CD1c-positive myeloid dendritic cell (primary cell): Measurements from ENCODE around the gene GIGYF2.

Experiments used
- DNase-seq: peaks from one replicate; pipeline ENCODE4 v3.0.0-alpha.2; 2016; ENCODE audit errors: extremely low spot score

The GIGYF2 gene

GRCh38 chr2:232749331-232749730 is 52.2 kb downstream of the GIGYF2 start:
- DNase-seq, result no peak

DNA sequence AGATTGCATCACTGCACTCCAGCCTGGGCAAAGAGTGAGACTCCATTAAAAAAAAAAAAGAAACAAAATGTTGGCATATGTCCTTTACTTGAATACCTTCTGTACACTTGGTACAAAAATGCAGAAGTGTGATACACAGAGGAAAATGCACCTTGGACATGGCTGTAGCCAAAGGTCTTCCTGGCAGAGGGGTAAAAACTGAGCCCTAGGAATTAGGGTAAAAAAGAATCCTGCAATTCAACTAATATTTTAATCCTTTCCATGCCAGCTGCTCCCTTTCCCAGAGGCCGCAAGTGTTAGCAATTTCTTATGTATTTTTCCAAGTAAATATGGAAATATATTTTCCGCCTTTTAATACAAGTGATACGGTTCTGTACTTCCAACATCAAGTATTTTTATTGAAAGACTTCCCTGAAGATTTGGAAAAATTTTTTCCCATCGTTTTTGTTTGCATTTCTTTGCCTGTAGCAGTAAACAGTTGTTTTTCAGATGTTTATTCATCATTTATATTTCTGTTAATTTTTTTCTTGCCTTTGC is 53.1 kb downstream of the GIGYF2 start:
- DNase-seq, result no peak

DNA sequence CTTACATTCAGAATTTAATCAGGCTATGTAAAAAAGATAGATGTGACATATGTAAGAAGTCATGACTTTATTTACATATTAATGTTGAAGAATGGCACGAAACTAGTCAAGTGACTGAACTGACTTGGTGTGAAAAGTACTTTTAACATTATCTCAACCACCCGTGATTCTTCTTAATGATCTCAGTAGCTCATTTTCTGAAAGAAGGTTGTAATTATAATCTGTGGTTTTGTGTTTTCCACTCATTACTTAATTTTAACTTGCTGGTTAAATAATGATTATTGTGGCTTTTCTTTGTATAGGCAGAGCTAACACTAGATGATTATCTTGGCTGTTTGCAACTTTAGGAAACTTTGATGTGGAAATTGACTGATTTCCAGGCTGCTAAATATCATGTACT is 60.8 kb downstream of the GIGYF2 start:
- DNase-seq, result no peak

- peak; percentile 35 for DNase-seq
Measured at GRCh38 chr2:232761301-232761907, 64.3 kb downstream of the GIGYF2 start.

GRCh38 chr2:232767866-232768265 is 70.7 kb downstream of the GIGYF2 start:
- DNase-seq, result no peak

GRCh38 chr2:232770207-232770606 is 73.1 kb downstream of the GIGYF2 start:
- DNase-seq, result no peak

DNA sequence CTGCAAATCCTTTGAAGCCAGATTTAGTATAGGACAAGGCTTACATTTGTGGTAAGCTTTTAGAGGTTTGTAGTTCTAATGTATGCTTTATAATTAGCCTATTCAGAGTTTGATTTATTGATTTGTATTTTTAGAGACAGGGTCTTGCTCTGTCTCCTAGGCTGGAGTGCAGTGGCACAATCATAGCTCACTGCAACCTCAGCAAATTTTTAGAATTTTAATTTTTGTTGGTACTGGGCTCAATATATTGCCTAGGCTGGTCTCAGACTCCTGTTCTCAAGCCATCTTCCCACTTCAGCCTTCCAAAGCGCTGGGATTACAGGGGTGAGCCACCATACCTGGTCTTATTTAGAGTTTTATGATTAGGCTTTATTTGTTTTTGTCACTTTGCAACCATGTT is 74.7 kb downstream of the GIGYF2 start:
- no peak for DNase-seq

DNA sequence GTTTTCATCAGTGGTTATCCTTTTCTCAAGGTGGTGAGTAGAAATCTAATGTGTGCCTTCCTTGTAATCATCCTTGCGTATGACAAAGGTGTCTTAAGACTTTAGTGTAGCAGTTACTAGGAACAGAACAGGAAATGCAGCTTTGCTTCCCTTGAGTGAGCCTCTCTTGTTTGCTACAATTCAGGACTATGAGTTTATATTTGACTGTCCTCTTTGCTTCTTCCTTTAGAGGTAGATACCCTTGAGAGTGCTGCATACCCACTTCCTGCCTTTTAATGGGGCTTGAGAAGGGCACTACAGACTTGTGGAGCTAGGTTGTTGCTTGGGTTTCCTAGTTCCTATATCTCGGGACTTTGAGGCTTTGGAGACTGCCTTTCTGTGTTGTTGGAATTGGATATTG is 75.4 kb downstream of the GIGYF2 start:
- DNase-seq, result peak; percentile 5

DNA sequence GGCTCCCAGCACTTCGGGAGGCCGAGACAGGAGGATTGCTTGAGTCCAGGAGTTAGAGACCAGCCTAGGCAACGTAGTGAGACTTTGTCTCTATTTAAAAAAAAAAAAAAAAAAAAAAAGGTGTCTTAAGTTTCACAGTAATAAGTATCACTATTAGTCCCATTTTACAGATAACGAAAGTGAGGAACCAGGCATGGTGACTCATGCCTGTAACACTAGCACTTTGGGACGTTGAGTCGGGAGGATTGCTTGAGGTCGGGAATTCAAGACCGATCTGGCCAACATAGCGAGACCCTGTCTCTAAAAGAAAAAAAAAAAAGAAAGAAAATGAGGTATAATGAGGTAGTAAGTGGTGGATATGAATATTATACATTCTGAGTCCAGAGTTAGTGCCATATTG is 76.7 kb downstream of the GIGYF2 start:
- DNase-seq, result no peak

GRCh38 chr2:232776435-232776834 is 79.3 kb downstream of the GIGYF2 start, which contains the start of gene KCNJ13:
TSS of gene KCNJ13 (minus strand) at chr2:232776565. CDS start at chr2:232771362, 5,203 bp downstream.
- DNase-seq, result no peak

- DNase-seq, result no peak
Measured at GRCh38 chr2:232777276-232777675, 80.1 kb downstream of the GIGYF2 start.

DNA sequence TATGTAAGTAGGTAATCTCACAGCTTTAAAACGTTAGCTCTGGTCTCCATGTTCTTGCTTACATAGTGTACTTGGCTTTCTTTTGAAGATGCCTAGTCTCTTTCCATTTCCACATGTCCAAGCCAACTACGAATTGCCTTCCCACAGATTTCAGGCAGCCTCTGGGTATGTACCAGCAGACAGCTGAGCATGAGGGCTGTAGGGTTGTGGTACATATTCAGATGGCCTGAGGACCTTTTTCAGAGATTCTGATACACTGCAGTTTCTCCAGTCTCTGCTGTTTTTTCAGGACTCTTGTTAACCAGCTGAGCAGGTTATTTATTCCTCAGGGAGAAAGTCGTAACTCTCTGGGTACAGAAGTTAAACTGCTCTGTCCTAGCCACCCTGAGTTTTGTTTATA is 82.3 kb downstream of the GIGYF2 start:
- no peak for DNase-seq

GRCh38 chr2:232779934-232780333 is 82.8 kb downstream of the GIGYF2 start:
- no peak for DNase-seq

DNA sequence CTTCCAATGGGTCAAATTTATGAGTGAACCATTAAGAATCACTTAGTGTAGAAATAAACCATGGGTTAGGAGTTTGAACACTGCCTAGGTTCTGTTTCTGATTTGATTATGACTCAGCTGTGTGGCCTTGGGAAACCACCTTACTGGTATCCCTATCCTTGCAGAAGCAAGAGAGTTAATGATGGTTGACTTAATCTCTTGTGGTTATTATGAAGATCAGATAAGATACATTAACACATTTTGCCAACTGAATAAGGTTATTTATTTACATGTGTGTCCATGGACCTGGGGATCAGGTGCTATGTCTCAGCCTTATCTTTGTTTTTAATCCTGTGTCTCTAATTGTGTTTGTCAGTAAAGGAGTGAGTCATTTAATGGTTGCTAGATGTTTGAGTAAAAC is 84.6 kb downstream of the GIGYF2 start:
- no peak for DNase-seq

GRCh38 chr2:232783278-232783677 is 86.1 kb downstream of the GIGYF2 start:
- no peak for DNase-seq

- no peak for DNase-seq
Measured at GRCh38 chr2:232787806-232788205, 90.7 kb downstream of the GIGYF2 start.

DNA sequence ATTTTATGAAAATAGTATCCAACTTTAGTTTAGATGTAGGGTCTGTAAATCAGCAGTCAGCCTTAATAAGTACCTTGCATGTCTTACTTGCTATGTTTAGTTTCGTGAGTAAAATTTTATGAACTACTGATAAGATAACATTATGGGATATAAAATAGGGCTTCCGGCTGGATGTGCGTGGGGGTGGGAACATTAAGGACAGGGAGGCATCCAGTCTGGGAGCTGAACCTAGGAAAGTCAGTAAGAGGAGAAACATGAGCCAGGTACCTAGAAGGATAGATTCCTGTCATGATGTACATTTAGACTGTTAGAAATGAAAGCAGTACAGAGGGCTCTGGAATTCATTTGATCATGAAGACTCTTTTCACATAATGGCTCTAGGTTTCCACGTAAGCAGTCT is 92.0 kb downstream of the GIGYF2 start:
- no peak for DNase-seq

DNA sequence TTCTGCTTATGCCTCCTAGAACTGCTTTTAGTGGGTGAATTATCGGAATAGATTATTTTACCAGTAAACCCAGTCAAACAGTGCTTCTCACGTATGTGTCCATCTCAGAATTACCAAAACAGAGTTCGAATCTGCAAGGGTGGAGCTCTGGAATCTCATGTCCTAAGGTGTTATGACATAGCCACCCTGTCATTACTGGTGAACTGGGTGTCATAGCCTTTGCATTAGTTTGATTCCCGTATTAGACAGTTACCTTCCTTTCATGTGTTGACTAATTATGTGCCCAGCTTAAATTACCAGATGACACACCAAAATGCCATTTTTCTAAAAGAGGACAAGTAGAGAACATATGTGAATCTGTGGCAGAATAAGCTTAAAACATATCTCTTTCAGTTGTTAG is 94.4 kb downstream of the GIGYF2 start:
- no peak for DNase-seq

DNA sequence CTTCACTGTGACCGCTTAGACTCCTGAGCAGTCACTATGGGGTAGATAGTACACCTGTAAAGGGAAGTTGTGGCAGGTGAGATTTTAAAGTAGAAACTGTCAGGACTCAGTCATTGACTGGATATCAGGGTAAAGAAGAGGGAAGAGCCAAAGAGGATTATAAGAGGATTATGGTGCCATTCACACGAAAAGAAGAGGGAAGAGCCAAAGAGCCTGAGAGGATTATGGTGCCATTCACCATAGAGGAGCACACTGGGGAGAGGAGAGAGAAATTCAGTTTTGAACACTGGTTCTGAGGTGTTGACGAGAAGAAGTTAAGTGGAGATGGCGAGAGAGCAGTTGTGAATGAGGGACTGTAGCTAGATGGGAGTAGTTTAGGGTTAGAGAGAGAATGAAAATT is 96.1 kb downstream of the GIGYF2 start:
- no peak for DNase-seq

DNA sequence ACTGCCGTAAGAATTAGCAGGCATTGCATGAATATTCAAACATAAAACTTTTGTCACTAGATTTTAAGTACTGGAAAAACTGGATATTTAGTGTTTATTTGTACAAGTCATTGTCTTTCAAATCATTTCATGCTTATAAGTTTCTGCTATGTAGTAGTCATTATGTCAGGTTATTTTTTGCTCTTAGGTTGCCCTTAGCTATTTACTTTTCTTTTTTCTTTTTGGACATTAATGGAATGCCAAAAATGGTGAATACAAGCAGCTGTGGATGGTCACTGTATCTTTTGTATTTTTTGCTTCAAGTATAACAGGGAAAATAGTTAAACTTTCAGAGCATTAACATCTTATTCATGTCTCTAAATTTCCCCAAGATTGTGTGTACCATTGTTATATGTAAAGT is 97.8 kb downstream of the GIGYF2 start:
- no peak for DNase-seq

GRCh38 chr2:232795920-232796319 is 98.8 kb downstream of the GIGYF2 start:
- no peak for DNase-seq

DNA sequence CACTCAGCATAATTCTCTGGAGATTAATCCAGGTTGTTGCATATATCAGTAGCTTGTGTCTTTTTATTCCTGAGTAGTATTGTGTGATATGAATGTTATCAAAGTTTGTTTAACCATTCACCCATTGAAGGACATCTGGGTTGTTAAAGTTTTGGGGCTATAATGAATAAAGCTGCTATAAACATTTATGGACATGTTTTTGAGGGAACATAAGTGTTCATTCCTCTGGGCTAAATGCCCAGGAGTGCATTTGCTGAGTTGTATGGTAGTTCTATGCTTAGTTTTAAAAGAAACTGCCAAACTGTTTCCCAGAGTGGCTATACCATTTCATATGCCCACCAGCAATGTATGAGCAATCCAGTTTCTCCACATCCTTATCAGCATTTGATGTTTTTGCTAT is 101.1 kb downstream of the GIGYF2 start:
- no peak for DNase-seq

GRCh38 chr2:232800166-232800565 is 103.0 kb downstream of the GIGYF2 start:
- DNase-seq, result no peak

DNA sequence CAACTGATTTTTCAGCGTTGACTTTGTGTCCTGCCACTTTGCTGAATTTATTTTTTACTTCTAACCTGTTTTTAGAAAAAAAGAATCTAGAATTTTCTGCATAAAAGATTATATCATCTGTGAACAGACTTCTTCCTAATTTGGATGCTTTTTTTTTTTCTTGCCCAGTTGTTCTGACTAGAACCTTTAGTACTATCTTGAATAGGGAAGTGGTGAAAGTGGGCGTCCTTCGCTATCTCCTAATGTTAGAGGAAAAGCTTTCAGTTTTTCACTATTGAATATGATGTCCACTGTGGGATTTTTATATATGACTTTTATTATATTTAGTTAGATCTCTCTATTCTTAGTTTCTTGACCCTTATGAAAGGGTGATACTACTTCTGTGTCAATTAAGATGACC is 105.0 kb downstream of the GIGYF2 start:
- DNase-seq, result peak; percentile 51
